Measurements from ENCODE around the gene LCE1F. TPM values are rescaled to one million over a fixed set of nuclear protein-coding genes. Genes with fewer than 3 reads are reported as not detected.

The LCE1F gene
- total RNA-seq, 1 experiment from 2014 or later = not detected

GRCh38 chr1:152747831-152748230 is 27.1 kb upstream of the LCE1F start:
- no peak for TF ChIP-seq RAD21 (IDR thresholded peaks at IDR 0.05; ENCODE audit: low read depth)
- no peak for TF ChIP-seq REST (IDR thresholded peaks at IDR 0.05; ENCODE audit: low read depth)
- no TSS peak for BruUV-seq (replicated peaks)
- Histone ChIP-seq H3K79me2 (ENCODE audit: insufficient read depth, low read length) (no peaks in the 10 kb centered on the region), H3K36me3 (ENCODE audit: control insufficient read depth in 1 of 2, insufficient read depth in 2 of 2, low read length in 2 of 2) (no peaks in the 10 kb centered on the region), H3K4me2 (ENCODE audit: low read length) (no peak overlapping the region), H3K27me3 (ENCODE audit: insufficient read depth, low read length) (peaks cover 19% of the 10 kb centered on the region), H3K27ac (ENCODE audit: low read depth, low read length) (no peak overlapping the region), H3K9ac (ENCODE audit: low read length) (no peak overlapping the region), H3K9me2 (ENCODE audit: insufficient read depth) (no peaks in the 10 kb centered on the region), H3K9me3 (ENCODE audit: control insufficient read depth in 1 of 2, insufficient read depth in 1 of 2, low read depth in 1 of 2, low read length in 2 of 2) (no peaks in the 10 kb centered on the region), H2AFZ (ENCODE audit: low read depth, low read length, poor library complexity, severe bottlenecking) (no peak overlapping the region), H3K4me3 (replicated peaks in 1 of 2; ENCODE audit: low read depth in 1 of 2, low read length in 2 of 2) (no peak overlapping the region), H3K4me1 (ENCODE audit: control insufficient read depth in 1 of 2, insufficient read depth in 2 of 2, low read length in 2 of 2) (no peaks in the 10 kb centered on the region), H4K20me1 (ENCODE audit: insufficient read depth) (no peaks in the 10 kb centered on the region)
- DNase-seq (ENCODE audit: low read depth, low spot score) (no peak), ATAC-seq (no peak)
- ChIA-PET CTCF (interaction anchor here (0.7 kb wide), 1 partner anchor 252 kb away, joined by 3 read pairs; no protein-coding TSS in a partner anchor), RAD21 (ENCODE audit: low non-redundant PET in 1 of 2, low total read pairs in 2 of 2, uncharacterized antibody in 2 of 2, unreplicated experiment in 2 of 2) (no interaction called here), POLR2A (no interaction called here)
- intact Hi-C loops (cut with micrococcal nuclease) = loop anchor here (5.0 kb wide), 1 partner anchor 179 kb away; no protein-coding TSS in a partner anchor

- intact Hi-C loops (cut with micrococcal nuclease) = no loop called here
- RAD21 ChIA-PET (ENCODE audit: low non-redundant PET in 1 of 2, low total read pairs in 2 of 2, uncharacterized antibody in 2 of 2, unreplicated experiment in 2 of 2) = no interaction called here
- CTCF ChIA-PET = no interaction called here
- no peaks in the 10 kb centered on the region for H3K4me1 ChIP-seq (ENCODE audit: control insufficient read depth in 1 of 2, insufficient read depth in 2 of 2, low read length in 2 of 2)
- H3K4me2 ChIP-seq (ENCODE audit: low read length) = no peak overlapping the region
- no peak overlapping the region for H3K9ac ChIP-seq (ENCODE audit: low read length)
- no peaks in the 10 kb centered on the region for H3K9me2 ChIP-seq (ENCODE audit: insufficient read depth)
- no peaks in the 10 kb centered on the region for H4K20me1 ChIP-seq (ENCODE audit: insufficient read depth)
- no peaks in the 10 kb centered on the region for H3K36me3 ChIP-seq (ENCODE audit: control insufficient read depth in 1 of 2, insufficient read depth in 2 of 2, low read length in 2 of 2)
- BruUV-seq (replicated peaks) = no TSS peak
- POLR2A ChIA-PET = interaction anchor here (0.5 kb wide), 1 partner anchor 717 kb away, joined by 3 read pairs; no protein-coding TSS in a partner anchor
- H3K27ac ChIP-seq (ENCODE audit: low read depth, low read length) = no peak overlapping the region
- H3K4me3 ChIP-seq (replicated peaks in 1 of 2; ENCODE audit: low read depth in 1 of 2, low read length in 2 of 2) = no peak overlapping the region
- H3K9me3 ChIP-seq (ENCODE audit: control insufficient read depth in 1 of 2, insufficient read depth in 1 of 2, low read depth in 1 of 2, low read length in 2 of 2) = no peaks in the 10 kb centered on the region
- no peaks in the 10 kb centered on the region for H3K79me2 ChIP-seq (ENCODE audit: insufficient read depth, low read length)
- no peak for TF ChIP-seq SRF (IDR thresholded peaks at IDR 0.05; ENCODE audit: low read depth)
- no peak for TF ChIP-seq EGR1 (IDR thresholded peaks at IDR 0.05; ENCODE audit: low read depth)
- TF ChIP-seq SIN3A (IDR thresholded peaks at IDR 0.05; ENCODE audit: low read depth) = no peak
- TF ChIP-seq EZH2phosphoT487 (IDR thresholded peaks at IDR 0.05; ENCODE audit: borderline replicate concordance) = no peak
- TF ChIP-seq MAX (IDR thresholded peaks at IDR 0.05) = no peak
- TF ChIP-seq TCF7L2 (IDR thresholded peaks at IDR 0.05; ENCODE audit: borderline replicate concordance, extremely low read depth, insufficient read depth, insufficient read length) = no peak
- no peak for TF ChIP-seq SP1 (IDR thresholded peaks at IDR 0.05; ENCODE audit: low read depth)
- no peak for TF ChIP-seq EZH2 (IDR thresholded peaks at IDR 0.05)
- no peak for TF ChIP-seq ZBTB33 (IDR thresholded peaks at IDR 0.05; ENCODE audit: extremely low read depth, insufficient replicate concordance, low read length)
- TF ChIP-seq ZNF274 (IDR thresholded peaks at IDR 0.05; ENCODE audit: low read depth, low read length) = no peak
- TF ChIP-seq FOSL1 (IDR thresholded peaks at IDR 0.05; ENCODE audit: low read depth) = no peak
- TF ChIP-seq RAD21 (IDR thresholded peaks at IDR 0.05; ENCODE audit: low read depth) = no peak
- no peak for TF ChIP-seq POLR2AphosphoS5 (IDR thresholded peaks at IDR 0.05; ENCODE audit: low read depth, low read length)
- no peak for ATAC-seq
- no peak for DNase-seq (ENCODE audit: low read depth, low spot score)
- peaks cover 41% of the 10 kb centered on the region for H3K27me3 ChIP-seq (ENCODE audit: insufficient read depth, low read length)
- no peak overlapping the region for H2AFZ ChIP-seq (ENCODE audit: low read depth, low read length, poor library complexity, severe bottlenecking)
Observed at GRCh38 chr1:152752225-152752624, 22.7 kb upstream of the LCE1F start.
